IPS-11a (cell line): ENCODE results near the gene NFIX.

Experiments used
- H3K4me3 ChIP-seq: one replicate; pipeline ENCODE4 v1.5.1; 2013; ENCODE audit warnings: low read depth, low read length, control low read depth

NFIX gene

DNA sequence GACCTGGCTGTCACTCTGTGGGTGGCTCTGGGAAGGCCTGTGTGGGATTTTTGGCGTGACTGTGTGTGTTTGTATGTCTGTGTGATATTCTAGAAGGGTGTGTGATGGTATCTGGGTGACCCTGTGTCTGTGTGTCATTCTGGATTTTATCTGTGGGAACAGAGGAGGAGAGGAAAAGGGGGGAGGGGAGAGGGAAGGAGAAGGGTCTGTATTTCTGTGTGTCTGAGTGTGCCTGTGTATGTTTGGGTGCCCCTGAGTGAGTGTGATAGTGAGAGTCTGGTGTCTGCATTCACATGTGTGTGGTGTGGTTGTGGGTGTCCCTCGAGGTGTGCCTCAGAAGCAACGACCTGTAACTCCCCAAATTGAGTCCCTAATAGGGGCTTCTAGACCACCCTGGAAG lies 8.1 kb upstream of the NFIX start:
- H3K4me3 ChIP-seq: no peak overlapping the region

DNA sequence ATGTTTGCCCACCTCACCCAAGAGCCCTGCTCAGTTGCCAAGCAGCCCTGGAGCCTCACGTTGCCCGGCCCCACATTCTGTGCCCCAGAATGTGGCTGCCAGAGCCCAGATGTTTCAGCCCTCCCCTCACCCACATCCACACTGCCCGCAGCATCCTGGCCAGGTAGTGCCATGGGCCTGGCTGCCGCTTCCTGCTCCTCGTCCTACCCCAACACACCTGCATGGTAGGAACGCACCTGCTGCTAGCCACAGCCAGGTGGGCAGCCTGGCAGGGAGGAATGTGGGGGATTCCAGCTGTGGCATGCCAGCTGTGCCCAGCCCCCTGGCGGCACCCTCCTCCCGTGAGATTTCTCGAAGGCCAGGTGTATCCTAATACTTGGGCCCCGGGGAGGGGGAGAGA lies 7.5 kb upstream of the NFIX start:
- H3K4me3 ChIP-seq: no peak overlapping the region

DNA sequence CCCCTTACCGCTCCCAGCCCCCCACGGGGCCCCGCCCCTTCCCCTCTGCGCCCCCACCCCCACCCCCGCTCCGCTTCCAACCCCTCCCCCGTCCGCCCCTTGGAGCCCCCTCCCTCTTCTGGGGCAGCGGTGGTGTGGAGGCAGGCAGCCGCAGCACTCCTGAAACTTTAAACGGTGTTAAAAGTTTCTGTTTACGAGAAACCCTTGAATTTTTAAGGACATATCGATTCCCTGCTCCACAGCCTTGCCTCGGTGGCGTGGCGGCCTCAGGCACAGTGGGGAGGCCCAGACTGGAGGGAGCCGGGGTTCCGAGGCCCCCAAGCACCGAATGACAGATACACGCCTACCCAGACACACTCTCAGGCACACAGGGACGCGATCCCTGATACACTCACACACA lies 4.8 kb upstream of the NFIX start:
- H3K4me3 ChIP-seq: no peak overlapping the region

DNA sequence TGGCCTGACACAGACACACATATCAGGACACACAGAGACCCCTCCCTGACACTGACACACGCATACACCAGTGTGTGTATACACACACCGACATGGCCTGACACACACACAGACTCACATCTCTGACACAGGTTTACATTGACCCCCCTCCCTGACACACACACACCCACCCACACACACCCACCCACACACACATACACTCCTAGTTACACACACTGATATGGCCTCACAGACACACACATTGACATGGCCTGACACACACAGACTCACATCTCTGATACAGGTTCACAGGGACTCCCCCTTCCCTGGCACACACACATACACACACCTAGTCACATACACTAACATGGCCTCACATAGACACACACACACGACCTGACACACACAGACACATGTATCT lies 4.4 kb upstream of the NFIX start:
- H3K4me3 ChIP-seq: no peak overlapping the region

DNA sequence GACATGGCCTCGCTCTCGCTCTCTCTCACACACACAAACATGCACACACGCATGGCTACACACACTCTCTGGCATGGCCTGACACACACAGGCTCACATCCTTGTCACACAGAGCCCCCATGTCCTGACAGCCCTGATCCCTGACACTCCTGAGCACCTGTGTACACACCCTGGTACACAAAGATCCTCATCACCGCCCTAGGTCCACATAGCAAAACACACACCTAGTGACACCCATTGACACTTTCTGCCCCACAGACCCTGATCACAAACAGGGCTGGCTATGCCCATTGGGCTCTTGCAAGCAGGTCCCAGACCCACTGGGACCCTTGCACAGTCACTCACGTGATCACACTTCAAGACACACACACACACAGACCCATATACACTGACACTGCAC lies 4.0 kb upstream of the NFIX start:
- no peak overlapping the region for H3K4me3 ChIP-seq

DNA sequence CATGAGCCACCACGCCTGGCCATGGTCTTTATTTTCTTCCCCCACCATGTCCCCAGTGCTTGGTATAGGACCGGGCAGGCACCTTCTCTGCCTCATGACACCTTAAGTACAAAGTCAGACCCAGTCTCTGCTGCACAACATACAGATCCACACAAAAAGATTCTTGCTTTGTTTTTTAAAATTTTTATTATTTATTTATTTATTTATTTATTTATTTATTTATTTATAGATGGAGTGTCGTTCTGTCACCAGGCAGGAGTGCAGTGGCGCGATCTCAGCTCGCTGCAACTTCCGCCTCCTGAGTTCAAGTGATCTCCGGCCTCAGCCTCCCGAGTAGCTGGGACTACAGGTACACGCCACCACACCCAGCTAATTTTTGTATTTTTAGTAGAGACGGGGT lies 2.5 kb upstream of the NFIX start:
- H3K4me3 ChIP-seq: no peak overlapping the region

DNA sequence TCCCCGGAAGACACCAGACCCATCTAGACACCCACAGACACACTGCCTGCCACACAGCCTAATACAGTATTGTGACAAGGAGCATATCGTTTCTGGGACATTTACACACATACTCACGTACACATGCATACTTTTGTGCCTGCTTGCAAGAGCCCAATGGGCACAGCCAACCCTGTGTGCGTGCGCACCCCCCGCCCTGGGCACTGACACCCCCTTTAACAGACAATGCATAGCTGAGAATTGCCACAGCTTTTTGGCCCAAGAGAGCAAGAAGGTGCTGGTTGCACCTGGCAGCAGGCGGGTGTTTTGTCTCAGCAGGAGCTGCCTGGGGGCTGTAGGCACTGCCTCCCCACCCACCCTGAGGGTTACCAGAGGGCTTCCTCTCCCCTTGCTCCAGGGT lies 1.7 kb upstream of the NFIX start:
- no peak overlapping the region for H3K4me3 ChIP-seq

DNA sequence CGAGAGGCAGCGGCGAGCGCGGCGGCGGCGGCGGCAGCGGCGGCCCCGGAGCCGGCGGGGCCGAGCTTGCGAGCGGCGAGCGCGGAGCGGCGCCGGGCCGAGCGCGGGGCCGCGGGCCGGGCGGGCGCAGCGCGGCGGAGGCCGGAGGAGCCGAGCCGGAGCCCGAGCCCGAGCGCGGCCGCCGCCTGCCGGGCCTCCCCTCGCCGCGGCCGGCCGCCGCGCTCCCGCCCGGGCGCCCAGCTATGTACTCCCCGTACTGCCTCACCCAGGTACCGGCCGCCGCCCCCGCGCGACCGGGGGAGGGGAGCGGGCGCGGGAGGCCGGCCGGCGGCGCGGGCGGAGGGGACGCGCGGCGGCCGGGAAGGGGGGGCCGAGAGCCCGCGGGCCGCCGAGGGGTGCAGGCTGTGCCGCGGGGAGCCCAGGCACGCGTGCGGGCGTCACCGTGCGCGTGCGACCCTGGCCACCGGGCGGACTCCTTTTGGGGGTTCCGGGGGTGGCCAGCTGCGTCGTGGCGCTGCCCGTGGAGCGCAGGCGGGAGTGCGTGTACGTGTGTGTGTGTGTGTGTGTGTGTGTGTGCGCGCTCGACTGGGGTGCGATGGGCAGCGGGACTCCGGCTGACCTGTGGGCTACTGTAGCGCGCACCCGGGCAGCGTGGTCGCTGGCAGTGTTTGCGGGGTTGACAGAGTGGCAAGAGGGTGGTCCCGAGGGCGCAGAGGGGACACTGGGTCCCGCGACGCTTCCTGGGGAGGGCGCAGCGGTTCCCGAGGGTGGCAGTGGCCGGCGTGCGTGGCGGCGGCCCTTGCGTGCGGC lies 526 bp downstream of the NFIX start:
- H3K4me3 ChIP-seq: peak overlapping the region; percentile 35

DNA sequence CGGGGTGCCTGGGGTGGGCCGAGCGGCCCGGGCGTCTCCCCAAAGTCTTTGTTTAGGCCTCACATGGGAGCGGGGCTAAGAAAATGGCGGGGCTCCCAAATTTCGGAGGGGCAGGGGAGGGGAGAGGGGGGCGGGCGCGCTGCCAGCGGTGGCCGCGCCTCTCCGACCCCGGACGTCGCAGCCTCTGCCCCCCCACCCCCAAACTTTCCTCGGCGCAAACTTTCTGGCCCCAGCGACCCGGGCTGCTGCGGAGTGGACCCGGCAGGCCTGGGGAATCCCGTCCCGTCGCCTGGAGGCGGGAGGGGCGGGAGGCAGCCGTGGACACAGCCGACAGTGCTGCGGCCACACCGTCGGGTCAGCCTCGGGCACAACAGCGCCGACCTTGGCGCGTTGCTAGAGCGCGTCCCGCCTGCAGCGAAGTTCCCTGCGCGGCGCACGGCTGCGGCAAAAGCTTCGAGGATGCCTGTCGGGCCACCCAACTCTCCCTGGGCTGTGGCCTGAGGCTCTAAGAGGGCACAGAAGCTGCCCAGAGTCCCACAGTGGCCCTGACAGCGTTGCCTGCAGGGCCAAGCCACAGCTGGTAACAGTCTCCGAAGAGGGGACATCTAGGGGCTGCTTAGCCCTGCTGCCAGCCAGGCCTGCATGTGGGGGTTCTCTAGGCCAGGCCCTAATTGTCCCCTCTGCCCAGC lies 1.3 kb downstream of the NFIX start:
- H3K4me3 ChIP-seq: peak overlapping the region; percentile 35

DNA sequence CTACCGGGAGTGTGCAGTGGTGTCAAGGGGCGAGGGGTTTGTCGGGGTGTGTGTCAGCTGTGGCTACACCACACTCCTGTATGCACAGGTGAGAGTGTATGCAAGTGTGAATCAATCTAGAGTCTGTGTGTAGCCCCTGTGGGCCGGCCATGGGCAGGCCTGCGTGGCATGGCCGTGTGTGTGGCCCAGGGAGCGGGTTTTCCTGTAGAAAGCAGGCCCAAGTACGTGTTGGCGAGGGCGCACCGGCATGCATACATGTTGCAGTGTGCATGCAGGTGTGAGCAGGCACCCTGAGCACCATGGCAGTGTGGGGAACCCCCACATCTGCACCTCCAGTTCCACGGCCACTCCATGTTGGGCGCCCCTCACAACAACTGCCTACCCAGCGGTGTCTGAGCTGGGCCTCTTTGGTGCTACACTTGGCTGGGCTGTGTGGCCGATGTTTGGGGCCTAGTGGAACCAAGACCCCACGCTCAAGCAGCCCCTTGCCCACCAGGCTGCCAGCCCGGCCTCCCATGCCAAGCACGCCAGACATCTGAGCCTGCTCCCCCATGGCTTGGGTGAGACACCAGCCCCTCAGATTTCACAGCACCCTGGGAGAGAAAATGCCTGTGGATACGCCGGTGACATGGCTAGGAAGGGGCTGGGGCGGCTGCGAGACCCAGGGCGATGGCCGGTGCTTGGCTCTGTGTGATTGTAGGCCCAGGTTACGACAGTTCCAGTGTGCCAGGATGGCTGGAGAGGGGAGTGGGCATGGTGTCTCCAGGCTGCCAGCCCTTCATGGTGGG lies 2.1 kb downstream of the NFIX start:
- H3K4me3 ChIP-seq: no peak overlapping the region

DNA sequence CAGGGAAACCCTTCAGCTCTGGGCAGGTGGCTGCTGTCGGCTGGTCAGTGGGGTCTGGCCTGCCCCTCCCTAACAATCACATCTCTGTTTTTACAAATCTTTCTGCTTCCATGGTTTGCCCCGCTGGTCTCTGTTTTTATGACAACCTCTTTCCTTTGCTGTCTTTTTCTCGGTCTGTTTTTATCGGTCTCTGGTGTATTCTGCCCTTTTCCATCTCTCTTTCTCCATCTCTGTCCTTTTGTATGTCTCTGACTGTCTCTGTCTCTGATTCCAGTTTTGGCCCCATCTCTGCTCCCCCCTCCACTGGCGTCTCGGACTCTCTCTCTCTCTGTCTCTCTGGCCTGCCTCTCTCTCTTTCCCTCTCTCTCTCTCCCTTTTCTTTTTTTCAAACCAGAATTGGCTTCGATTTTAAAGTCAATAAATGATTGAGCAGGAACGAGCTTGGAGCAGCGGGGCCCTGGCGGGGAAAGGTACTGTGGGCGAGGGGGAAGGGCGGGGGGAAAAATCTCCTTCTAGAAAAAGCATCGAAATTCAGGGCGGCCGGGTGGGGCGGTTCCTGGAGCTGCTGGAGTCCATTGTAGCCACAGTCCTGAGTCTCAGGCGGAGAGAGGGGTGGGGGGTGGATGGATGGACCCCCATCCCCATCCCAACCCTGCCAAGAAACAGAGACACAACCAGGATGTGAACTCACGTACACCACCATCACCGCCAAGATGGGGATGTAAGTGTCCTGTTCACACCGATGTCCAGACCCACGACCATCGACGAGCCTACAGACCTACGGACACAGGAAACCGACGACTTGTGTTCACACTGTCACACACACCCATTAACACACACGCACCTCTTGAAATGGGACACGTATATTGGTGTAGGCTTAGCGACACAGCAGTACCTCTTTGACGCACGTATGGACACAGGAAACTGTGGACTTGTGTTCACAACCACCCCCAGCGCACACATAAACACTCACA lies 3.0 kb downstream of the NFIX start:
- no peak overlapping the region for H3K4me3 ChIP-seq

DNA sequence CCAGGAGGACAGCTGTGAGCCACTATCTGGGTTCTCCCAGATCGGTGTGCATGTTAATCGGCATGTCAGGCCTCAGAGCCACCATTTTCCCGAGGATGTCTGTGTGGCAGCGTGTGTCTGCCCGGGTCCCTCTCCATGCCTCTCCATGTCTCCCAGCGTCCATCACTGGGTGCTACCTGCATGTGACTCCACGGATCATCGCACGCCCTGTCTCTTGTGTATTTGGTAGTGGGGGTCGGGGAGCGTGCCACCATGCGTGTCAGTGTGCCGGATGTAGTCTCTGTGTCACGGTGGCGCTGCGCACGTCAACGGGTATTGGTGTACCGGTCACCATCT lies 5.9 kb downstream of the NFIX start:
- no peak overlapping the region for H3K4me3 ChIP-seq

DNA sequence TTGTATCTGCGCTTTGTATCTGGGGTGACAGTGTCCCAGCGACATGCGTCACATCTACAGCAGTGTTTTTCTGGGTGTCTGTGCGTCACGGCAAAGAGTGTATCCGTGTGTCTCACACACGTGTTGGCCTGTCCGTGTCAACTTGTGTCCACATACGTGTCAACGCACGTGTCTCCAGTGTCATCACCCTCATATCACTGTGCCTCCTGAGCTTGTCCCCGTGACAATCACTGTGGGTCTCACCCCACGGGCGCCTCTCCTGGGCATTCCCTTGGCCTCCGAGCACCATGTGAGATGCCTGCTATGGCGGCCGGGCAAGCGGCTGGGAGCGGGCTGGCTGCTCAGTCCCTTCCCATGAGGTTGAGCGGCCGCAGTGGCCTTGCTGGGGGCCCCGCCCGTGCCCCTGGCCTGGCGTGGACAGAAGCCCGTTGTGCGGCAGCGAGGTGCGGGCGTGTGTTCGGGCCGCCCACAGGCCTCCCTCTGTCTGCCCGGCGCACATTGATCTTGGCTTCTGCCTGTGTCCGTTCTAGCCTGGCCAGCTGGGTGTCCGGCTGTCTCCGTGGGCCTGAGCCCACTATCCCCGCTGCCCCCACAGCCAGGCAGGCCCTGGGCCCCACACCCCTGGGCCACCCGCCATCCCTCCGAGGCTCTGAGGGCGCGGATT lies 6.4 kb downstream of the NFIX start:
- H3K4me3 ChIP-seq: no peak overlapping the region

DNA sequence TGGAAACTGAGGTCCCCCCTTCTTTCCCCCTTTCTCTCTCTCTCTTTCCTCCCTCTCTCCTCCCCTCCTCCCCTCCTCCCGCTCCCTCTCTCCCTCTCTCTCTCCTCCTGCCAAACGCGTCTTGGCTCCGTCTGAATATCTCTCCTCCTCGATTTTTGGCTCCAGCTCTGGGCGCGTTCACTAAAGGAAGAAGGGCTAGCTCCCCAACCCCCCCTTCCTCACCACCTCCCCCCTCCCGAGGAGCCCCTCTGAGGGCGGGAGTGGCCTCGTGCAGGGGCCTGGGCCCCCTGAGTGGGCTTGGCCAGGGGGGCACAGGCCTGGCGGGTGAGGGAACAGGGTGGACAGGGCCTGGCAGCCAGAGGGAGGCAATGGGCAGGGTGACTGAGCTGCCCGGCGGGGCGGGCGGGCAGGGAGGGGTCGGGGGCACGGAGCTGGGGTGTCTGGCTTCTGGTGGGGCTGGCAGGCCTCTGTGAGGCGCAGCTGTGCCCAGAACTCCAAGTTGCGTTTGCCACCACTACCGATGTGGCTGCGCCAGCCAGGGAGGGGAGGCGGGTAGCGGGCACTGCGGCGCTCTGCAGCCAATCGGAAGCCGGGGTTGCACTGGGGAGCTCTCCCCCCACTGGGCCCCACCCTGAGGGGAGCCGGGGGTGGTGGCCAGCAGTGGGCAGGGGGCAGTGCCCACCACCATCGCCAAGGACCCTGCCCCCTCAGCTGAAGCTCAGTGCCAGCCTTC lies 7.1 kb downstream of the NFIX start:
- H3K4me3 ChIP-seq: no peak overlapping the region

DNA sequence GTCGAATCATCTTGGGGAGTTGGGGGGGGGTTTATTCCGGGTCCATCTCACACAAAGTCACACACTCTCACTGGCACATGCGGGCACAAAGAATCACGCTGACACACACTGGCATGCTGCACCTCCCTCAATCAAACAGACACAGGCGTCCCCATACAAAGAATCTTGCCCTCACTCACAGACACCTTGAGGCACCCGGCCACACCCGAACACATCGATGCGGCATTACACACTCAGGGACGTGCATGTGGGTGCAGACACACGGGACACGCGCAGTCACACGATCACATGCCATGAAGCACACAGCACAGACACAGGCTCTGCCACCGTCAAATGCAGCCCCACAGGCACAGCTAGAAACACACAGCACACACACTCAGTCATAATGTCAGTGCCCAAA lies 7.8 kb downstream of the NFIX start:
- H3K4me3 ChIP-seq: no peak overlapping the region

DNA sequence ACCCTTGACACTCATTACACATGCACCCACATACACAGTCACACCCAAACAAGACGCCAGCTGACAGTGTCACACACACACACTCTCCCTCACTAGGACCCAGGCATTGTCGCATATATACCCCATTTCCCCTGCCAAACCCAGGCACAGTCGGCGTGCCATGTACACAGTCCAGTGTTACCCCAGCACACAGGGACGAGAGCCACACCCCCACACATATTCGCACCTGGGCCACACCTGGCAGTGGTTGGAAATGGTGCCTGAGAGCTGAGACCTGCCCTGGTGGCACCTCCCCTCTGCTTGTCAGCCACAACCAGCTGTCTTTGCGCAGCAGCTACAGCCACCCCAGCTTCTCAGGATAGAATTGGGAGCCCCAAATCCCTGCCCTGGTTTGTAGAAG lies 9.0 kb downstream of the NFIX start:
- H3K4me3 ChIP-seq: no peak overlapping the region

DNA sequence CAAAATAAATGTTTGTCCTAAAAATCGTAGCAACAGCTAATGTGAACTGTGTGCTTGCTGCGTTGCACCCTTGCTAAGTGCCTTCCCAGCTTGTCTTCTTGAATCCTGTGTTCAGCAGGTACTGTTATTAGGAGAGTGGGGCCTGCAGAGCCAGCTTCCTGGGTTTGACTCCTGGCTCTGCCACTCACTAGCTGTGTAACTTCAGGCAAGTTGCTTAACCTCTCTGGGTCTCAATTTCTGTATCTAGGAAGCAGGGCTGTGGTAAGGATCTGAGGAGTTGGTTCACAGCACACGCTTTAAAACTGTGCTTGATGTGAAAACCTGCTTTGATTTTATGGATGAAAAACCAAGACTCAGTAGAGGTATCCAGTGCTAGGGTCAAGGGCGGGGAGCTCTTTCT lies 10.0 kb downstream of the NFIX start:
- H3K4me3 ChIP-seq: no peak overlapping the region

DNA sequence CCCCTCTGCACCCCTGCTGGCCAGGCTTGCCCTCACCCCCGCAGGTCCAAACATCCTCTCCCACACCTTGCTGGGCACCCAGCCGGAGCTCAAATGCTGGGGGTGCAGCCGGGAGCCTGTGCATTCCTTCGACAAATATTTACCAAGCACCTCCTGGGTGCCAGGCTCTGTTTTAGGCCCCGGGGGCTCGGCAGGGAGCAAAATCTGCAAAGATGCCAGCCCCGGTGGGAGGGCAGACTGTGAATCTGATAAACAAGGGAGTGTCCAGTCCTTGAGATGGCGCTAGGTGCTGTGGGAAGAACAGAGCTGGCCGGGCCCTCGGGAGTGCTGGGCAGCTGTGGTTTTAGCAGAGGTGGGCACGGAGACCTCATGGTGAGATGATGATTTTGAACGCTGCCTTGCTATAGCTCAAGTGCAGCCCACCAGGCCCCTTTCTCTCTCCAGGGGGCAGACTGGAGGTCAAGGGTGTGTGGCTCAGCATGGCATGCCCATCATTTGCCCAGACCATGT lies 10.6 kb downstream of the NFIX start:
- no peak overlapping the region for H3K4me3 ChIP-seq
